GM19193 (cell line): ENCODE measurements around the gene KCNK10.

ENCODE experiments used
- POLR2A ChIP-seq: IDR thresholded peaks from 4 replicates; pipeline ENCODE4 v1.6.1; 2011; ENCODE audit not compliant: insufficient read depth, insufficient read length; ENCODE audit errors: extremely low read depth

KCNK10 gene

DNA sequence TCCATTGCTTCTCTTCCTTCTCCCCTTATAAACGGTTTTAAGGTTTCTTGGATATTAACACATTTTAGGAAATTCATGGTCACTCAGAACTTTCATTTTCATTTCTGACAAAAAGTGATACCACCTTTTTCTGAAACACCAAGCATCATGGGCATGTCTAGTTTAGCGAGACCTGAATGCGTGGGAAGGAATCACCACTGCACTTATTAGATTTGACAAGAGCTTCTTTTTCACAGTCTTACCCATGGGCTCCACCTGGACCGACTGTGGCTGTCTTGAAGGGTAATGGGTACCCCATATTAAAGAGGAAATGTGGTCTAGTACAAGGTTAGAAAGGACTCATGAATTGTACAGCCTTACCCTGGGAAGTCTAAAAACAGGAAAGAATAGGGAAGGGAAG, 95.4 kb downstream of the KCNK10 start:
- TF ChIP-seq POLR2A: no peak

DNA sequence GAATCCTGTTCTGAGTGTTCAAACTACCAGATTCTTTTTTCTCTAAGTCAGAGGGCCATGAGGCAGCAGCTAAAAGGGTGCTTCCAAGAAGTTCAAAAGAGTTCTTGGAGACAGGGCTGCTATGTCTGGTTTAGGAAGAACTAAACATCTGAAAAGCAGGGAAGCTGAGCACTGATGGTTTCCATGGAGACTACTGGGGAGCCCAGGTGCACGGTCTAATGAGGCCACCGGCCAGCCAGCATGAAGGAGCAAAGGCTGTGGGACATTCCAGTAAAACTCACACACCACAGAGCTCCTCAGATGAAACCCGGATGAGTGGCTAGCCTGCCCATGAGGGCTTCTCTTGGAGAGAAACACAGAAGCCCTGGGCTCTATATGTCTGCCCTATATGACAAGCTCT, 97.3 kb downstream of the KCNK10 start:
- no peak for TF ChIP-seq POLR2A

- TF ChIP-seq POLR2A: no peak
Observed at GRCh38 chr14:88218119-88218915, 104.8 kb downstream of the KCNK10 start.

DNA sequence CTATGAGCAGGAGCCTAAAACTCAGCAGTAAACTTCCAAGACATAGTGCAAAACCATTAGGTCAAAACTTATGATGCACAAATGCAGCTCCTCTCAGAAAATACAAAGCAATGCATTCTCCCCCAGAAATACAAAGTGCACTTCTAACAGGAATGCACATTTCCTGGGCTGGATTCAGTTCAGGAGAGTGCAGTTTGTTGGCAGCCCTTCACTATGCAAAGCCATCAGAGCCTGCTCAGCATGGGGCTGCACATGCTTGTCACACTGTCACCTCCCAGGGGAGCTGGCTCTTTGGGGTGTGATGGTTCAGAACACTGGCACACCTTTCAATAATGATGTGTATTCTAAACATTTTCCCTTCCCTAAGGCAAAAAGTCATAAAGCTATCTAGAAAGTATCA, 110.4 kb downstream of the KCNK10 start:
- no peak for TF ChIP-seq POLR2A

DNA sequence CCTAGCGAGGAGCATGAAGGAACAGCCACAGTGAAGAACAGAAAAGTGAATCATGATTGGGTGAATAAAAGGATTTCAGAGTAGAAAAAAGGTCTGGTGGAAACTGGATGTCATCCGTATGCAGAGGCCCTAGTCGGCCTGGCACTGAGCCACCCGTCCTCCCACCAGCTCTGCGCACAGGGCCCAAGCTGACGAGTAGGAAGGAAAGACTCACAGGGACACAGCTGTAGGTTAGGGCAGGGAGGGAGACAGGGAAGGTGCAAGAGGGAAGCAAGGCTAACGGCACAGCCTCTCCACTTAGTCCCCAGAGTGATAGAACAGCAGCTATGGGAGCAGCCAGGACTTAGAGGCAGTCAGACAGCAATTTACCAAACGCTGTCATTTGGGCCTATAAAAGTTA, 112.6 kb downstream of the KCNK10 start:
- TF ChIP-seq POLR2A: no peak

- no peak for TF ChIP-seq POLR2A
Observed at GRCh38 chr14:88209273-88209672, 113.8 kb downstream of the KCNK10 start.

- TF ChIP-seq POLR2A: no peak
Observed at GRCh38 chr14:88208858-88209257, 114.2 kb downstream of the KCNK10 start.

GRCh38 chr14:88204221-88204620, 118.8 kb downstream of the KCNK10 start:
- TF ChIP-seq POLR2A: no peak

DNA sequence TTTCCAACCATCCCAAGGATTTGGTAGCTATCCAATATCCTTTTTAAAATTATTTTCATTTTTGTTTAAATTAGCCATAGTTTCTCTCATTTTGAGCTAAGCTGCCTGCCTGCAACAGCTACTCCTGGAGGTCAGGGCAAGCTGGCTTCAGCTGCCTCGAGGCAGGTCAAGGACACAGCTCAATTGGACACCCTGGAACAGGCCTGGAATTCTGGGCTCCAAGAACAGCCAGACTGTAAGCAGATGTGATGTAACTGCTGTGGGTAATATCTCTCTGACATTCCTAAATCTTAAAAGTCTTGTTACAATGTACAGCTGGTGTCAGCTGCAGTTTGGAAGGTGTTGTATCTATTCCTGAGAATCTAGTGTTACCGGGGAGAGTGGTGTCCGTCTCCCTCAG, 119.8 kb downstream of the KCNK10 start:
- no peak for TF ChIP-seq POLR2A

GRCh38 chr14:88202286-88202685, 120.8 kb downstream of the KCNK10 start:
- TF ChIP-seq POLR2A: no peak

DNA sequence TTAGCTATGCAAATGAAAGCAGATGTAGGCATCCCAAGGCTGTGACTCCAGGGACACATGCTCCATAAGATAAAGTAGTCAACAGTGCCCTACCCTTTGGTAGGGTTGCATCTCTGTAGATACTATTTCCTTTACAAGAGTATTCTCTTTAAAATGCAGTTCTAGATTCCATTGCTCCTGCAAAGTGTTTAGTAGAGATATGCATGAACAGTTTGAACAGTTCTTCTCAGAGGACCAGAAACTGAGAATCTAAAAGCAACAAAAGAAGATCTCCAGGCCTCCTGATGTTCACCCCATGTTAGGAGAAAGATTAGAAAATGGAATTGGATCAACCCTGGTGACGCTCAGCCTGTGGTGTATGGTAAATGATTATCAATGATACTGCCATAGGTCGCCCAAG, 121.2 kb downstream of the KCNK10 start:
- TF ChIP-seq POLR2A: no peak

GRCh38 chr14:88199882-88200281, 123.2 kb downstream of the KCNK10 start:
- no peak for TF ChIP-seq POLR2A

DNA sequence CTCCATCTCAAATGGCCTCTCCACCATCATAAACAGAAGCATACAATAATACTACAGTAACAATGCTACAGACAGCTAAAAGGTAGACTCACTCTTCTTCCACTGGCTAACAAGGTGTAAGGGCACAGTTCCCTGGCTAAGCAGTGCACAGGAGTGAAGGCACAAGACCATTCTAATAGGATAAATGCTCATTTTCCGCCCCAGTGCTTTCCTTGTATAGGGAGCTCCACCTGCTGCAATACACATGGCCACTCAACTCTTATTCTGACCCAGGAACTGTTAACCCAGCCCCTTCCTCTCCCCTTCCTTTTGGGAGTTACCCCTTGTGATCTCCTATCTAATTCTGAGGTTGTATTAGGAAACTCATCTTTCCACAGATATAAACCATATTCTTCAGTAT, 124.6 kb downstream of the KCNK10 start:
- no peak for TF ChIP-seq POLR2A

DNA sequence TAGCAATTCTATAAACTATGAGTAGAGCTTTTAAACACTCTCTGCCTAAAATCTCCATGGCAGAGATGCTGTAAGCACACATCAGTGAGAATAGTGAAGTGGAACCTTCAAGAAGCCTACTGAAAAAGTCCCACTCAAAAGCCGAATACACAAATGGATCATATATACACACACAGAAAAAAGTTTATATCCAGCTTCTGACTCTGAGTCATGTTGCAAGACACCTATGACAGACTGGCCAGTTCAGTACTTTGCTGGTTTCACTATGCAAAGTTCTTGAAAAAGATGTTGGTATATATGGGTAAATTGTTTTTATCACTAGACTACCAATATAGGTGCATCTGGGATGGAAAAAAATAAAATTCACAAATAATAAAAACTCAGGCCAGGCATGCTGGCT, 126.1 kb downstream of the KCNK10 start:
- no peak for TF ChIP-seq POLR2A

- TF ChIP-seq POLR2A: no peak
Observed at GRCh38 chr14:88196116-88196890, 126.8 kb downstream of the KCNK10 start.

GRCh38 chr14:88195676-88196075, 127.4 kb downstream of the KCNK10 start:
- TF ChIP-seq POLR2A: no peak

- no peak for TF ChIP-seq POLR2A
Observed at GRCh38 chr14:88194531-88194930, 128.5 kb downstream of the KCNK10 start.

- TF ChIP-seq POLR2A: no peak
Observed at GRCh38 chr14:88191605-88192004, 131.5 kb downstream of the KCNK10 start.
